Fibroblast of skin of right biceps (primary cell): Measurements from ENCODE around the gene ARFGAP1.

Source experiments
- DNase-seq: peaks from one replicate; pipeline ENCODE4 v3.0.0-alpha.2; 2013

ARFGAP1 gene

GRCh38 chr20:63272105-63273058, at the start of gene ARFGAP1:
TSS of gene ARFGAP1 (plus strand) at chr20:63272813. CDS start at chr20:63275581, 2,768 bp downstream.
- DNase-seq, result peak; percentile 87

GRCh38 chr20:63223121-63223825, 49.3 kb upstream of the ARFGAP1 start:
- peak; percentile 35 for DNase-seq

- DNase-seq, result no peak
These were observed 48.8 kb upstream of the ARFGAP1 start for GRCh38 chr20:63223826-63224207.

DNA sequence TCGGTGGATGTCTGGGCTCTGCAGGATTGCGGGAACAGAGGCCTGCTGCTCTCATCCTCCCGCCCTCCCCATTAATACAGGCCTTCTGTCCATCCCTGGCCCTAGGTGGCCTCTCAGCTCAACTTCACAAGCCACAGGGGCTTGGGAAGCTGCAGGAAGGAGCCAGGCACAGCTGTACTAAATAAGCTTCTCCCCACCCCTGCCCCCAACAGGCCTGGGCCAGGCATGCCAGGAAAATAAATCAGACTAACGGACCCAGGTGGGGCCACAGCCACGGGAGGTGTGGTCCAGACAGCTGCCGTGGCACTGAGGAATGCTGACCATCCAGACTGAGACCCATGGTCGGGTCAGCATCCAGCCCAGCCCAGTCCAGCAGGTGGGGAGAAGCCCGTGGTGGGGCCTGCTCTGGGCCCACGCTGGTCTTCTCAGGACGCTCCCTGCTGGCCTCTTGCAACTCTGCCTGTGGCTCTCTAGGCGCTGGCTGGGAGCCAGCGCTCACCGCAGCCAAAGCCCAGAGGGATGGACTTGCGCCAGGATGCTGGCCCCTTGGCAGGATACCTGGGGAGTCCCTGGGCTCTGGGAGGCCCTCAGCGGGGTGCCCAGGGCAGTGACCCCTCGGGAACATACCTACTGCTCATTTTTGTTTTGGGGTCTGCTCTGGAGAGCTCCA, 48.1 kb upstream of the ARFGAP1 start:
- DNase-seq, result peak; percentile 47

DNA sequence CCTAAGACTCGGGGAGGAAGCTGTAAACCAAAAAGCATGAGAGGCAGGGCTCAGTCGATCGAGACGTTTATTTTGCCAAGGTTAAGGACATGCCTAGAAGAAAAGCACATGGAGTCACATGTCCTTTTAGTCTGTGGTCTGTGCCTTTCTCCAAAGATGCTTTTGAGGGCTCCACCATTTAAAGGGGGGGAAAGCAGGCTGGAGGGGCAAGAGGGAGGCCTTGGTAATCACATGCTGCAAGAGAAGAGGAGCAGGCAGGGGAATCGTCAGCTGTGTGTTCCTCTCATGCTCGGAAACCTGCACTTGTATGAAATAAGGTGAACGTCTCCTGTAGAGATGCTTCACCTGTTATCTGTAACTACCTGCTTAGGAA, 47.5 kb upstream of the ARFGAP1 start:
- DNase-seq, result no peak

DNA sequence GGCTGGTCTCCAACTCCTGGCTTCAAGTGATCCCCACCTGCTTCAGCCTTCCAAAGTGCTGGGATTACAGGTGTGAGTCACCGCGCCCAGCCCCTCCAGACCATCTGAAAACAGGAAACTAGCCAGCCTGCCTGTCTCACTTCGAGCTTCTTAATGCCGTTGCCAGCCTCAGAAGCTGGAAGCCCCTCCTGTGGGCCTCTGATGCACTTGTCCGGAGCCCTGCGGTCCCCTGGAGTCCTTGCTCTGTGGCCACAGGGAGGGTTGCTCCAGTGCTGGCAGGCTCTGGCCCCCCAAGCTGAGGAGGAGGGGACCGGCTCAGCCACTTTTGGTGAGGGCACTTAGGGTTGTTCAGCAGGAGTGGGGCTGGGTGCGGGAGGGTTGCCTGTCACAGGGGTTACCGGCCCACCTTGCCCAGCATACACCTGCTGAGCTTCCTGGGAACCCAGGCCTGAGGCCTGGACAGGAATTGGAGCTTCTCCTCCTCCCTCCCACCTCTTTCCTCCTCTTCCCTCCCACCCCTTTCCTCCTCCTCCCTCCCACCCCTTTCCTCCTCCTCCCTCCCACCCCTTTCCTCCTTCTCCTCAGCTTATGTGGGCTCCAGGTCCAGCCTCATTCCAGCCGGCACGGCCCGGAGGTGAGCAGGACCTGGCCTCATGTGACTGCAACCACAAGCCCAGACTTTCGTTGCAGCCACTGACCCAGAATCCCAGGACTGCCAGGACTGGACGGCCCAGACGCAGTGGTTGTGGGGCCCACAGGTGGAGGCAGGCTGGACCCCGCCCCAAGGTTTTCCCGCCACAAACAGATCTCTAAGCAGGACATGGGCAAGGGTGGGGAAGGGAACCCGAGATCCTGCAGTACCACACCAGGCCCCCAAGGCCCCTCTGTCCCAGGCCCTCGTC, 46.3 kb upstream of the ARFGAP1 start:
- no peak for DNase-seq

DNA sequence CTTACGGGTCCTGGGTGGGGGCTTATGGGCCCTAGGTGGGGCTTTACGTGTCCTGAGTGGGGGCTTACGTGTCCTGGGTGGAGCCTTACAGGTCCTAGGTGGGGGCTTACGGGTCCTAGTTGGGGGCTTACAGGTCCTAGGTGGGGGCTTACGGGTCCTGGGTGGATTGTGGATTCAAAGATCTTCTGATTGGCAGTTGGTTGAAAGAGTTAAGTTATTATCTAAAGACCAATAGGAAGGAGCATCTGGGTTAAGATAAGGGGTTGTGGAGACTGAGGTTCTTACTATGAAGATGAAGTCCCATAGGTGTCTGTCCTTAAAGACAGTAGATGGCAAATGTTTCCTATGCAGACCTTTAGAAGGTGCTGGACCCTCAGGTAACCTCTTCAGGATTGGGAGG, 45.4 kb upstream of the ARFGAP1 start:
- no peak for DNase-seq

GRCh38 chr20:63228806-63229205, 43.8 kb upstream of the ARFGAP1 start:
- DNase-seq, result peak; percentile 9

GRCh38 chr20:63230800-63231268, 41.8 kb upstream of the ARFGAP1 start:
- DNase-seq, result peak; percentile 69

DNA sequence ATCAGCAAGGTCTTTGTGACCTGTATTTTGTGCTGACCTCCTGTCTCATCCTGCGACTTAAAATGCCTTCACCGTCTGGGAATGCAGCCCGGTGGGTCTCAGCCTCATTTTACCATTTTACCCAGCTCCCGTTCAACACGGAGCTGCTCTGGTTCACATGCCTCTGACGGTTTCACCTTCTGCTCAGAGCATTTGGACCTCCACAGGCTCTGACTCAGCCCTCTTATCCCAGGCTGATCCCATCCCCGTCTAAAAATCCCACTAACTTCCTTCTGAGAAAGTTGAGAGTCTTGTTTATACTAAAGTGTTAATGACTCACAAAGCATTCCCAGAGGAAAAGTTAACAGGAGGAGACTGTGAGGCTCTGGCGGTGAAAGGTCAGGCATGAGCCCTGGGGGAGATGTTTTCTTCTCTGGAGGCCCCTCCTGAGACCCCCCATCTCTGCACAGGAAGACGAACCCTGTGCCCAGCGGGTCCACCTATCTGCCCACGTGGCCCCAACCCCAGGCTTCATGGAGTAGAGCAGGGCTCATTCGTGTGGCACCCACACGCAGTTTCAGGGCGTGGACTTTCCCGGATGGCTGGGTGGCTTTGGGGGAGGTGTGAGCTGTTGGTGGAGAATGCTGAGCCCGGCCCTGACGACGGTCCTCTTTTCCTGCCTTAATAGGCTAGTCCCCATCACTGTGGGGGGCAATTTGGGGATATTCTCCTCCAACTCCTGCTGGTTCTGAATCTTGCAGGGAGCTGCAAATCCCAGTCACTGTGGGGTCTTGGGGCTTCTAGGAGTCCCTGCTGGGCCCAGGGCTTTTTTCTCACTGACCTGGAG, 40.2 kb upstream of the ARFGAP1 start:
- DNase-seq, result peak; percentile 95

DNA sequence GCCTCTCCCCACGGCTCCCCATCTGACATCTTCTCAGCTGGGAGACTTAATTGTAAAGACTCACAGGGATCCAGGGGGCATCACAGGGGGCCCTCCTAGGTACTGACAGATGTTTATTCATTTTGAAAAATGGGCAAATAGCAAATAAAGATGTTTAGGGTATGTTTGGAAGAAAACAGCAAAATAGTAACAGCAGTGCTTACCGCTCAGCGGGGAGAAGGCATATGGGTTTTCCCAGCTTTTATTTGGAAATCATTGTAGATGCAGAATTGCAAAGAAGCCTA, 39.6 kb upstream of the ARFGAP1 start:
- no peak for DNase-seq

DNA sequence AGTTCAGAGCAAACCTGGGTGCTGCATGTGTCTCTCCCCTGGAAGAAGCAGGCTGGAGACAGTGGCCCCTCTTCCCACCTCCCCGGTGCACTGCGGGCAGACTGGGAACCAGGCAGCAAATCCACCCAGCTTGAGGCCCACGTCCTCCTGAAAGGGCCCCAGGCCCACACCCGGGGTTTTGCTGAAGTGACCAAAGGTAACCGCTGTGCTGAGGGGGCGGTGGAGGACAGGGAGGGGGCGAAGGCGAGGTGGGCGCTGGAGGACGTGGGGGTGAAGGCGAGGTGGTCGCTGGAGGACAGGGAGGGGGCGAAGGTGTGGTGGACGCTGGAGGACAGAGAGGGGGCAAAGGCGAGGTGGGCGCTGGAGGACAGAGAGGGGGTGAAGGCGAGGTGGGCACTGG, 38.7 kb upstream of the ARFGAP1 start:
- no peak for DNase-seq

DNA sequence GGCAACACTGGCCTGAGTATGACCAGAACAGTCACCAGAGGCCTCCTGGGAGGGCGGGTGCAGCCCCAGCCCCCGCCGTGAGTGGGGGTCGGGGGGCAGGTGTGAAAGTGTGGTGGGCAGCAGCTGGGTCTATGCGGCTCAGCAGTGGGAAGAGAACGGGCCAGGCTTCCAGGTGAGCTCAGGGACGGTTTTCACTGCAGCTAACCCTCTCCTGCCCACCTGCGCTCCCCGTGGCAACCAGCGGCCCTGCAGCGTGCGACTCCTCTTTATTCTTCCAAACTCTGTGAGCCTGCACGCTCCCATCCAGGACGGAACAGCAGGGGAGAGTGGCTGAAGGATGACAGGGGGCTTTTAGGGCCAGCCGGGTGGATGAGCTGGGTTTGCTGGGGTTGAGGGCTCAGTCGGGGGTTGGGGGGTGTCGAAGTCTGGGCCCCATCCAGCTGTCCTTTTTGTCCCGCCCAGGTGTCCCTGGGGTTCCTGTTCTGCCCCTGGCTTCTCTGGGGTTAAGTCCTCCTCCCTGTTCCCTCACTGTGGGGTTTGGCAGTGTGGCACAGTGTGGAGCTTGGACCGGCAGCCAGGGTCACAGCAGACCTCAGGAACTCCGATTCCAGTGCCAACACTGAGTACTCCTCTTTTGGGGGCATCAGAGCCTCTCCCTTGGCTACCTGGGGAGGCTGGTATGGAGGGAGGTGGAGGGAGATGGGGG, 37.8 kb upstream of the ARFGAP1 start:
- peak; percentile 23 for DNase-seq

GRCh38 chr20:63235399-63235983, 37.1 kb upstream of the ARFGAP1 start, which contains the start of gene BIRC7:
TSS of gene BIRC7 (plus strand) at chr20:63235905. CDS start at chr20:63236097, 192 bp downstream.
- DNase-seq, result no peak

DNA sequence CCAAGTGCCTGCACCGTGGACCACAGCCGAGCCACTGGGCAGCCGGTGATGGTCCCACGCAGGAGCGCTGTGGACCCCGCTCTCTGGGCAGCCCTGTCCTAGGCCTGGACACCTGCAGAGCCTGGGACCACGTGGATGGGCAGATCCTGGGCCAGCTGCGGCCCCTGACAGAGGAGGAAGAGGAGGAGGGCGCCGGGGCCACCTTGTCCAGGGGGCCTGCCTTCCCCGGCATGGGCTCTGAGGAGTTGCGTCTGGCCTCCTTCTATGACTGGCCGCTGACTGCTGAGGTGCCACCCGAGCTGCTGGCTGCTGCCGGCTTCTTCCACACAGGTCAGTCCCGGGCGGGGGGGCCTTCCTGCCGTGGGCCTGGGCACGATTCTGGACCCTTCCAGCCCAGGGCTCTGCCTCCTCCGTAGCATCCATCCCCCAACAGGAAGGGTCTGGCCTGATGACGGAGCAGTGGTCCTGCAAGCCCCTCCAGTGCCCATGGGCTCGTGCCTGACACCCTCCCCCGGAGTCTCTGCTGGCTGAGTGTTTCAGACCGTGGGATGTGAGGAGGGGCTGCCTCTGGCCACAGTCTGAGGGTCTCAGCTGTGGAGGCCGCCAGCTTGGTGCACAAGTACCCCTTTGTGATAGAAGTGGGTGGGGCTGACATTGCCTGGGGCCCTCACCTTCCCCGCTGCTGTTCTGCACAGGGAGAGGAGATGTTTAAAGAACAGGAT, 36.3 kb upstream of the ARFGAP1 start:
- no peak for DNase-seq

- no peak for DNase-seq
These were observed 34.6 kb upstream of the ARFGAP1 start for GRCh38 chr20:63238031-63238430.

- DNase-seq, result no peak
These were observed 34.0 kb upstream of the ARFGAP1 start for GRCh38 chr20:63238514-63239125.

DNA sequence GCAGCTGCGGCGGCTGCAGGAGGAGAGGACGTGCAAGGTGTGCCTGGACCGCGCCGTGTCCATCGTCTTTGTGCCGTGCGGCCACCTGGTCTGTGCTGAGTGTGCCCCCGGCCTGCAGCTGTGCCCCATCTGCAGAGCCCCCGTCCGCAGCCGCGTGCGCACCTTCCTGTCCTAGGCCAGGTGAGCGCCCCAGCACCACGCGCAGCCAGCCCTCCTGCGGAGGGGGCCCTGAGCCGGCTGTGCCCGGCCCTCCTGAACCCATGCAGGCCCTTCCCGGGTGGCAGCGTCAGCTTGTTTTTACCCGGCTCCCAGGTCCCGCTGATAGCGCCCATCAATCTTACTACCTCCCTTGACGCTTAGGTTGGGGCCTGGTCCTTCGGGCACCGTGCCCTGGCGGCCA, 33.2 kb upstream of the ARFGAP1 start:
- DNase-seq, result no peak

DNA sequence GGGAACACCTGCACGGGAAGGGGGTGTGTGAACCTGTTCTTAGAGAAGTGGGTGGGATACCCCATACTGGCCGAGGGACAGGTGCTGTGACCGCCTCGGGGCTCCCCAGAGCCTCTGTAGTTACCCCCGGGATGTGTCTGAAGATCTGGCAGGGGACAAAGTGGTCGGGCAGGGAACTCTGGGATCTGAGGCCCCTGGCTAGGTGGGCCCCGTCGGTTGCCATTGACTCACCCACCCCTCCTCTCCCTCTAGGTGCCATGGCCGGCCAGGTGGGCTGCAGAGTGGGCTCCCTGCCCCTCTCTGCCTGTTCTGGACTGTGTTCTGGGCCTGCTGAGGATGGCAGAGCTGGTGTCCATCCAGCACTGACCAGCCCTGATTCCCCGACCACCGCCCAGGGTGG, 32.6 kb upstream of the ARFGAP1 start:
- no peak for DNase-seq
